HK-2 (cell line): Measurements from ENCODE around the gene GDAP2.

Experiments used
- DNase-seq: peaks from one replicate; pipeline ENCODE4 v3.0.0-alpha.2; 2018; ENCODE audit not compliant: unreplicated experiment

Gene GDAP2

GRCh38 chr1:117842408-117843170 is 86.8 kb downstream of the GDAP2 start:
- no peak for DNase-seq

GRCh38 chr1:117841117-117841650 is 88.2 kb downstream of the GDAP2 start:
- no peak for DNase-seq

GRCh38 chr1:117838911-117839310 is 90.5 kb downstream of the GDAP2 start:
- DNase-seq = no peak

GRCh38 chr1:117836069-117836468 is 93.4 kb downstream of the GDAP2 start:
- no peak for DNase-seq

GRCh38 chr1:117834416-117834815 is 95.0 kb downstream of the GDAP2 start:
- DNase-seq = no peak

- no peak for DNase-seq
Measured at GRCh38 chr1:117832453-117832852, 97.0 kb downstream of the GDAP2 start.

- no peak for DNase-seq
Measured at GRCh38 chr1:117830222-117830621, 99.2 kb downstream of the GDAP2 start.

- DNase-seq = no peak
Measured at GRCh38 chr1:117828201-117828600, 101.2 kb downstream of the GDAP2 start.

- peak; percentile 21 for DNase-seq
Measured at GRCh38 chr1:117826540-117827078, 102.8 kb downstream of the GDAP2 start.

GRCh38 chr1:117826119-117826518 is 103.3 kb downstream of the GDAP2 start:
- DNase-seq = no peak

GRCh38 chr1:117825414-117825813 is 104.0 kb downstream of the GDAP2 start:
- DNase-seq = no peak

- no peak for DNase-seq
Measured at GRCh38 chr1:117824616-117825015, 104.8 kb downstream of the GDAP2 start.

GRCh38 chr1:117821774-117822482 is 107.5 kb downstream of the GDAP2 start:
- DNase-seq = peak; percentile 7

GRCh38 chr1:117821382-117821755 is 108.1 kb downstream of the GDAP2 start:
- no peak for DNase-seq

GRCh38 chr1:117820694-117821381 is 108.6 kb downstream of the GDAP2 start:
- DNase-seq = no peak

- DNase-seq = no peak
Measured at GRCh38 chr1:117820096-117820495, 109.3 kb downstream of the GDAP2 start.

- DNase-seq = no peak
Measured at GRCh38 chr1:117819301-117819700, 110.1 kb downstream of the GDAP2 start.

- no peak for DNase-seq
Measured at GRCh38 chr1:117818456-117818855, 111.0 kb downstream of the GDAP2 start.

- no peak for DNase-seq
Measured at GRCh38 chr1:117817629-117818028, 111.8 kb downstream of the GDAP2 start.

- no peak for DNase-seq
Measured at GRCh38 chr1:117815926-117816325, 113.5 kb downstream of the GDAP2 start.

GRCh38 chr1:117814856-117815797 is 114.3 kb downstream of the GDAP2 start:
- no peak for DNase-seq
